HepG2 (cell line): ENCODE results near the gene DLST. TPM values are rescaled to one million over a fixed set of nuclear protein-coding genes. Genes with fewer than 3 reads are reported as not detected.

Source experiments
- ATF7-NPFF ChIP-seq: sonication (generic); formaldehyde crosslinking; IDR thresholded peaks from 2 replicates; pipeline ENCODE4 v1.8.1; 2023; ENCODE audit warnings: mild to moderate bottlenecking, low read depth, missing genetic modification reagents, moderate library complexity
- BHLHE40 ChIP-seq: IDR thresholded peaks from 2 replicates; pipeline ENCODE4 v1.6.1; 2011; ENCODE audit warnings: low read length, improper control_type of control experiment
- CERS6 ChIP-seq: sonication (generic); formaldehyde crosslinking; IDR thresholded peaks from 2 replicates; pipeline ENCODE4 v1.5.0; 2020; ENCODE audit warnings: missing genetic modification reagents
- DPF2 ChIP-seq: sonication (generic); formaldehyde crosslinking; IDR thresholded peaks from 2 replicates; pipeline ENCODE4 v1.4.0; 2020; ENCODE audit warnings: mild to moderate bottlenecking, low read depth, missing genetic modification reagents, borderline replicate concordance
- EHMT2 ChIP-seq: fragments of 200-600 bp; sonication (generic); IDR thresholded peaks from 2 replicates; pipeline ENCODE4 v1.7.0; 2017; ENCODE audit warnings: antibody characterized with exemption, low read depth, low read length, borderline replicate concordance
- HNF1A ChIP-seq, 2 experiments: sonication (generic) in 1 of 2; formaldehyde crosslinking in 1 of 2; IDR thresholded peaks; 2 replicates each; pipeline versions ENCODE4 v1.4.0 to v1.6.1; 2016 to 2020; ENCODE audit warnings: borderline replicate concordance in 1 of 2, low read depth in 1 of 2, mild to moderate bottlenecking in 1 of 2, missing genetic modification reagents in 1 of 2
- MED1 ChIP-seq: sonication (generic); formaldehyde crosslinking; IDR thresholded peaks from 2 replicates; pipeline ENCODE4 v1.4.0; 2020; ENCODE audit warnings: missing genetic modification reagents
- SALL1 ChIP-seq: sonication (generic); formaldehyde crosslinking; IDR thresholded peaks from 2 replicates; pipeline ENCODE4 v1.8.0; 2022; ENCODE audit warnings: mild to moderate bottlenecking, missing genetic modification reagents
- TOPORS ChIP-seq: sonication (generic); formaldehyde crosslinking; IDR thresholded peaks from 2 replicates; pipeline ENCODE4 v1.8.0; 2023; ENCODE audit warnings: mild to moderate bottlenecking, missing genetic modification reagents
- ZNF143 ChIP-seq: sonication (generic); formaldehyde crosslinking; IDR thresholded peaks from 2 replicates; pipeline ENCODE4 v1.4.0; 2020; ENCODE audit warnings: missing genetic modification reagents
- ZNF264 ChIP-seq: sonication (generic); formaldehyde crosslinking; IDR thresholded peaks from 2 replicates; pipeline ENCODE4 v1.4.0; 2020; ENCODE audit warnings: missing genetic modification reagents
- ZNF274 ChIP-seq: sonication (generic); formaldehyde crosslinking; IDR thresholded peaks from 2 replicates; pipeline ENCODE4 v1.5.1; 2020; ENCODE audit warnings: mild to moderate bottlenecking, missing genetic modification reagents
- ZNF574 ChIP-seq: sonication (generic); formaldehyde crosslinking; IDR thresholded peaks from 2 replicates; pipeline ENCODE4 v1.4.0; 2020; ENCODE audit warnings: missing genetic modification reagents
- ZNF770 ChIP-seq: sonication (generic); formaldehyde crosslinking; IDR thresholded peaks from 2 replicates; pipeline ENCODE4 v1.5.0; 2020; ENCODE audit warnings: mild to moderate bottlenecking, missing genetic modification reagents
- polyA plus RNA-seq, 8 experiments: library from polyadenylated mRNA; depleted of rRNA in 3 of 8; stranded (reverse) in 7 of 8; unstranded in 1 of 8; fragments of >200 nt; fragmentation: Illumina TruSeq in 4 of 8; extraction: Trizol in 4 of 8; gene quantifications; 2 replicates each; pipeline versions ENCODE4 v1.2.1 to v1.2.3, GENCODE V29; 2011 to 2016; ENCODE audit warnings: low read depth in 4 of 8, missing spikeins in 1 of 8, mixed read lengths in 1 of 8; ENCODE audit not compliant: insufficient read depth in 1 of 8
- total RNA-seq, 5 experiments: library from RNA; depleted of rRNA; stranded (reverse); fragments of >200 nt; fragmentation: Illumina TruSeq; extraction: Trizol; gene quantifications; 2 replicates each; pipeline ENCODE4 v1.2.3, GENCODE V29; 2016; ENCODE audit warnings: low read depth in 1 of 5
- TF ChIP-seq, protein P1 (sequence below): sonication (generic); formaldehyde crosslinking; IDR thresholded peaks from 2 replicates; pipeline ENCODE4 v1.4.0; 2020; ENCODE audit warnings: missing genetic modification reagents, mild to moderate bottlenecking, borderline replicate concordance

Gene DLST
- total and polyA plus RNA-seq, 2 of the 13 experiments (the other 11 are each of a cell fraction or from before 2014, with no cell fraction given): 56.5 to 94.3 TPM

- 0 out of 2 replicates have a peak, but pooled peaks have one; percentile 5 for TF ChIP-seq ZNF770 (CRISPR knock-in tag)
- TF ChIP-seq ZNF574 (CRISPR knock-in tag): no peak
- no peak for TF ChIP-seq ZNF143 (CRISPR knock-in tag)
- 0 out of 2 replicates have a peak, but pooled peaks have one; percentile 19 for TF ChIP-seq TOPORS (CRISPR knock-in tag)
- peak; percentile 57 for TF ChIP-seq BHLHE40
- no peak for TF ChIP-seq MED1 (CRISPR knock-in tag)
- TF ChIP-seq ZNF264 (CRISPR knock-in tag): 0 out of 2 replicates have a peak, but pooled peaks have one; percentile 17
- peak; percentile 70; the same call in 1 of the 2 replicates for TF ChIP-seq DPF2 (CRISPR knock-in tag)
- no peak for TF ChIP-seq CERS6 (CRISPR knock-in tag)
- TF ChIP-seq ATF7-NPFF (CRISPR knock-in tag): no peak
- TF ChIP-seq HNF1A (IDR thresholded peaks at IDR 0.05; ENCODE audit: low read depth): no peak
- TF ChIP-seq HNF1A (CRISPR knock-in tag; IDR thresholded peaks at IDR 0.05; ENCODE audit: borderline replicate concordance): 0 out of 2 replicates have a peak, but pooled peaks have one; percentile 49
- TF ChIP-seq ZNF274 (CRISPR knock-in tag): no peak
- TF ChIP-seq EHMT2: no peak
- TF ChIP-seq, protein P1, sequence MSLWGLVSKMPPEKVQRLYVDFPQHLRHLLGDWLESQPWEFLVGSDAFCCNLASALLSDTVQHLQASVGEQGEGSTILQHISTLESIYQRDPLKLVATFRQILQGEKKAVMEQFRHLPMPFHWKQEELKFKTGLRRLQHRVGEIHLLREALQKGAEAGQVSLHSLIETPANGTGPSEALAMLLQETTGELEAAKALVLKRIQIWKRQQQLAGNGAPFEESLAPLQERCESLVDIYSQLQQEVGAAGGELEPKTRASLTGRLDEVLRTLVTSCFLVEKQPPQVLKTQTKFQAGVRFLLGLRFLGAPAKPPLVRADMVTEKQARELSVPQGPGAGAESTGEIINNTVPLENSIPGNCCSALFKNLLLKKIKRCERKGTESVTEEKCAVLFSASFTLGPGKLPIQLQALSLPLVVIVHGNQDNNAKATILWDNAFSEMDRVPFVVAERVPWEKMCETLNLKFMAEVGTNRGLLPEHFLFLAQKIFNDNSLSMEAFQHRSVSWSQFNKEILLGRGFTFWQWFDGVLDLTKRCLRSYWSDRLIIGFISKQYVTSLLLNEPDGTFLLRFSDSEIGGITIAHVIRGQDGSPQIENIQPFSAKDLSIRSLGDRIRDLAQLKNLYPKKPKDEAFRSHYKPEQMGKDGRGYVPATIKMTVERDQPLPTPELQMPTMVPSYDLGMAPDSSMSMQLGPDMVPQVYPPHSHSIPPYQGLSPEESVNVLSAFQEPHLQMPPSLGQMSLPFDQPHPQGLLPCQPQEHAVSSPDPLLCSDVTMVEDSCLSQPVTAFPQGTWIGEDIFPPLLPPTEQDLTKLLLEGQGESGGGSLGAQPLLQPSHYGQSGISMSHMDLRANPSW (CRISPR knock-in tag): 0 out of 2 replicates have a peak, but pooled peaks have one; percentile 82
- peak; percentile 19; the same call in 1 of the 2 replicates for TF ChIP-seq SALL1 (CRISPR knock-in tag)
Measured at GRCh38 chr14:74945261-74945851, 63.6 kb downstream of the DLST start (continued).
